ENCODE results near the gene RRAS2. TPM values are rescaled to one million over a fixed set of nuclear protein-coding genes. Genes with fewer than 3 reads are reported as not detected.

The RRAS2 gene
- polyA plus RNA-seq, 3 donors, result 0.19 to 0.31 TPM; not detected in 1

- H3K27me3 Mint-ChIP-seq (ENCODE audit: low read depth in 3 of 3), result peaks cover 2 to 9% (median 5%) of the 10 kb centered on the region in 3 donors
- DNase-seq, result no peak
- Histone ChIP-seq H3K27me3 (ENCODE audit: control insufficient read depth in 2 of 2, insufficient read depth in 2 of 2, low read length in 2 of 2) (no peaks in the 10 kb centered on the region), H3K9me3 (replicated peaks in 1 of 2; ENCODE audit: control insufficient read depth in 1 of 2, insufficient read depth in 1 of 2, low read length in 2 of 2) (no peaks in the 10 kb centered on the region), H3K4me2 (replicated peaks; ENCODE audit: extremely low read depth, low read length, poor library complexity, severe bottlenecking) (no peak overlapping the region), H3K9ac (ENCODE audit: insufficient read depth, low read length, poor library complexity, severe bottlenecking) (no peak overlapping the region), H3K4me3 (replicated peaks in 1 of 3; ENCODE audit: low read depth in 2 of 3, low read length in 3 of 3) (no peak overlapping the region), H2AFZ (ENCODE audit: insufficient read depth, low read depth, low read length, poor library complexity, severe bottlenecking) (no peak overlapping the region), H3K4me1 (ENCODE audit: control insufficient read depth in 1 of 2, insufficient read depth in 2 of 2, low read length in 2 of 2) (no peaks in the 10 kb centered on the region), H3K36me3 (replicated peaks in 1 of 2; ENCODE audit: control insufficient read depth in 1 of 2, insufficient read depth in 2 of 2, low read length in 2 of 2) (no peaks in the 10 kb centered on the region), H4K20me1 (ENCODE audit: insufficient read depth, low read length) (no peaks in the 10 kb centered on the region), H3K27ac (ENCODE audit: low read depth in 1 of 2, low read length in 2 of 2) (no peak overlapping the region), H3K79me2 (ENCODE audit: insufficient read depth, low read length) (no peaks in the 10 kb centered on the region)
- H3K4me1 Mint-ChIP-seq, result no peaks in the 10 kb centered on the region
- no peak for TF ChIP-seq CTCF (IDR thresholded peaks at IDR 0.05)
- H3K36me3 Mint-ChIP-seq, result no peaks in the 10 kb centered on the region
- no peak overlapping the region for H3K4me3 Mint-ChIP-seq
- intact Hi-C loops (cut with micrococcal nuclease), result no loop called here
- no peak overlapping the region for H3K27ac Mint-ChIP-seq
- no peaks in the 10 kb centered on the region for H3K9me3 Mint-ChIP-seq
- 97% methylated on average over 3 of the region's 5 CpGs for WGBS (ENCODE audit: insufficient coverage)
These were observed 34.1 kb upstream of the RRAS2 start for GRCh38 chr11:14393129-14393528.

- intact Hi-C loops (cut with micrococcal nuclease), result no loop called here
These were observed 31.7 kb upstream of the RRAS2 start for GRCh38 chr11:14390669-14391068.

More at GRCh38 chr11:14390669-14391068, 31.7 kb upstream of the RRAS2 start:
- H3K9ac ChIP-seq (ENCODE audit: insufficient read depth, low read length, poor library complexity, severe bottlenecking), result no peak overlapping the region
- no peak overlapping the region for H2AFZ ChIP-seq (ENCODE audit: insufficient read depth, low read depth, low read length, poor library complexity, severe bottlenecking)
- H3K9me3 ChIP-seq (replicated peaks in 1 of 2; ENCODE audit: control insufficient read depth in 1 of 2, insufficient read depth in 1 of 2, low read length in 2 of 2), result no peaks in the 10 kb centered on the region
- no peaks in the 10 kb centered on the region for H3K79me2 ChIP-seq (ENCODE audit: insufficient read depth, low read length)
- Mint-ChIP-seq H3K9me3 (no peaks in the 10 kb centered on the region), H3K36me3 (no peaks in the 10 kb centered on the region), H3K27me3 (ENCODE audit: low read depth in 3 of 3) (peaks cover 2 to 7% (median 3%) of the 10 kb centered on the region in 3 donors), H3K27ac (no peak overlapping the region), H3K4me3 (peak overlapping the region in 1 of 2 donors; percentile 3), H3K4me1 (no peaks in the 10 kb centered on the region)
- H3K4me1 ChIP-seq (ENCODE audit: control insufficient read depth in 1 of 2, insufficient read depth in 2 of 2, low read length in 2 of 2), result no peaks in the 10 kb centered on the region
- H3K36me3 ChIP-seq (replicated peaks in 1 of 2; ENCODE audit: control insufficient read depth in 1 of 2, insufficient read depth in 2 of 2, low read length in 2 of 2), result no peaks in the 10 kb centered on the region
- no peak overlapping the region for H3K27ac ChIP-seq (ENCODE audit: low read depth in 1 of 2, low read length in 2 of 2)
- no peak for TF ChIP-seq CTCF (IDR thresholded peaks at IDR 0.05)
- DNase-seq, result no peak
- H4K20me1 ChIP-seq (ENCODE audit: insufficient read depth, low read length), result no peaks in the 10 kb centered on the region
- no peak overlapping the region for H3K4me2 ChIP-seq (replicated peaks; ENCODE audit: extremely low read depth, low read length, poor library complexity, severe bottlenecking)
- no CpG with 5 or more reads among the region's 1 CpG for WGBS (ENCODE audit: insufficient coverage)
- H3K27me3 ChIP-seq (ENCODE audit: control insufficient read depth in 2 of 2, insufficient read depth in 2 of 2, low read length in 2 of 2), result no peaks in the 10 kb centered on the region
- H3K4me3 ChIP-seq (replicated peaks in 1 of 3; ENCODE audit: low read depth in 2 of 3, low read length in 3 of 3), result no peak overlapping the region

All from CD14-positive monocyte (primary cell).